WTC11 (cell line): ENCODE data around the gene NACC2.

Experiments used
- ATF3 ChIP-seq: sonication (generic); formaldehyde crosslinking; conservative IDR thresholded peaks from 2 replicates; pipeline ENCODE4 v1.8.1; 2022; ENCODE audit warnings: mild to moderate bottlenecking, missing genetic modification reagents
- CTCF ChIP-seq: fragments of 200-600 bp; IDR thresholded peaks from 2 replicates; pipeline ENCODE4 v1.8.0; 2022; ENCODE audit warnings: antibody characterized with exemption
- IRF1 ChIP-seq: sonication (generic); formaldehyde crosslinking; IDR thresholded peaks from 2 replicates; pipeline ENCODE4 v1.8.0; 2023; ENCODE audit warnings: missing genetic modification reagents
- MAX ChIP-seq: sonication (generic); formaldehyde crosslinking; IDR thresholded peaks from 2 replicates; pipeline ENCODE4 v1.8.0; 2022; ENCODE audit warnings: mild to moderate bottlenecking, missing genetic modification reagents
- USF2 ChIP-seq: sonication (generic); formaldehyde crosslinking; IDR thresholded peaks from 2 replicates; pipeline ENCODE4 v1.8.1; 2023; ENCODE audit warnings: mild to moderate bottlenecking, missing genetic modification reagents, moderate library complexity

- TF ChIP-seq CTCF (no peak), USF2 (no peak), IRF1 (CRISPR knock-in tag) (no peak), MAX (CRISPR knock-in tag) (no peak), ATF3 (CRISPR knock-in tag) (no peak)
Observed at GRCh38 chr9:136031741-136032730, 63.1 kb downstream of the NACC2 start.
